COR-L47 (cell line): Measurements from ENCODE around the gene LBHD1.
"Not testable (repeated sequence)": the region's sequence is repeated elsewhere in the genome, so short reads cannot be mapped to it uniquely, and the experiment has no call there.

Experiments used
- DNase-seq: peaks from one replicate; lab custom pipeline; 2025; lab: John Stamatoyannopoulos, UW

LBHD1 gene

DNA sequence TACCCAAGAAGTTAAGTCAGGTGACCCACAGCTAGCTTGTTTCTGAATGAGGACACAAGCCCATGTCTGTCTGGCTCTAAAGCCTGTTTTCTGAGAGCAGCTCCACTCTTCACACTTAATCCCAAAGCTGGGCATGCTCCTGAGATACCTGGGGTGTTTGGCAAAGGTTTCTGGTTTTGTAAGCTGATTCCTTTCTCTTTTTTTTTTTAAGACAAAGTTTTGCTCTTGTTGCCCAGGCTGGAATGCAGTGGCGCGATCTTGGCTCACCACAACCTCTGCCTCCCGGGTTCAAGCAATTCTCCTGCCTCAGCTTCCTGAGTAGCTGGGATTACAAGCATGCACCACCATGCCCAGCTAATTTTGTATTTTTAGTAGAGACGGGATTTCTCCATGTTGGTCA, 21.6 kb upstream of the LBHD1 start:
- DNase-seq: not testable (repeated sequence)

DNA sequence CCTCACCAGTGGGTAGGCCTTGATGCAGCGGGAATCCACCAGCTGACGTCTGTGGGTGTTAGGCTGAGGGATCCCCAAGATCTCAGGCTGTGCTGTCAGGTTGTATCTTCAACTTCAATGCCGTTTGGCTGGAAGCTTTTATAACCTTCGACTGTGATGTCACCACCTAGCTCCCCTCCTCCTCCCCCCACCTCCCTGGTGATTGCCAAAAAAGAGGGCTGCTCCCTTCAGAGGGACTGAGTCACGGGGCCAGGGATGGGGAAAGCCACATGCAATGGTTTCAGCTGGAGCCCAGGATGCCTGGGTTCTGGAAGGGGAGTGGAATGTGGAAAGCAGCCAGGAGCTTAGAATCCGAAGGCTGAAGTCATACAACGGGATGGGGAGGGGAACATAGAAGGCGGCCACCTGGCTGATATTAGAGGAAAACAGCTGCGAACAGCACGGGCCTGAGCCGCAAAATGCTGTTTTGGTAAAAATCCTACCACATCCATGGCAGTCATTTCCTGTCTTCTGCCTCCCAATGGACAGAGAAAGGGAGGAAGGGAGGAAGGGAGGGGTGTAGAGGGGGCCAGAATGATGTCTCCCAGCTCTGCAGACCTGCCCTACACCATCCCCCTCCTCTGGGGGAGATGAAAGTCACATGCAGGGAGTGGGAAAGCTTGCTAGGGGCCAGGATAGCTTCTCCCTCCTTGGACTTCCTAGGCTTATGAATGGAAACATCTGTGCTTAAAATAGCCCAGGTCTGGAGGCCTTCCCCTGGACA, 17.5 kb upstream of the LBHD1 start, which contains the start of gene LRRN4CL:
Gene LRRN4CL, minus strand, starts transcription at position 110 of the 763 bp plus-strand sequence. CDS start 1,022 bp downstream, outside the sequence.
- no peak for DNase-seq

DNA sequence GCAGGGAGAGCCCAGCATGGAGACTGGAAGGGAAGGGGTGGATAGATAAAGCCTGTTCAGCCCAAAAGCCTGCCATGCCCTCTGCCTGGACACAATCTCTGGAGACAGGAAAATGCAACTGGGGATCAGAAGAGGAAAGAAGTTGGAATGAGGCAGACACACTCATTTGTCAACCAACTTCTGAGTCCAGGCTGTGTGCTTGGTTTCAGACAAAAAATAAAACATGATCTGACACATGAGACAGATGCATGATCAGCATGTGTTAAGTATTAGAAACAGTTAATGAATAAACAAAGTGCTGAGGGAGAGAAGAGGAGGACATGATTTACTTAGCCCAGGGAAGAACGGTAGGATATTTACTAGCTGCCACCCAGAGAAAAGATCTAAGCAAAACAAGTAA, 16.4 kb upstream of the LBHD1 start:
- DNase-seq: no peak

DNA sequence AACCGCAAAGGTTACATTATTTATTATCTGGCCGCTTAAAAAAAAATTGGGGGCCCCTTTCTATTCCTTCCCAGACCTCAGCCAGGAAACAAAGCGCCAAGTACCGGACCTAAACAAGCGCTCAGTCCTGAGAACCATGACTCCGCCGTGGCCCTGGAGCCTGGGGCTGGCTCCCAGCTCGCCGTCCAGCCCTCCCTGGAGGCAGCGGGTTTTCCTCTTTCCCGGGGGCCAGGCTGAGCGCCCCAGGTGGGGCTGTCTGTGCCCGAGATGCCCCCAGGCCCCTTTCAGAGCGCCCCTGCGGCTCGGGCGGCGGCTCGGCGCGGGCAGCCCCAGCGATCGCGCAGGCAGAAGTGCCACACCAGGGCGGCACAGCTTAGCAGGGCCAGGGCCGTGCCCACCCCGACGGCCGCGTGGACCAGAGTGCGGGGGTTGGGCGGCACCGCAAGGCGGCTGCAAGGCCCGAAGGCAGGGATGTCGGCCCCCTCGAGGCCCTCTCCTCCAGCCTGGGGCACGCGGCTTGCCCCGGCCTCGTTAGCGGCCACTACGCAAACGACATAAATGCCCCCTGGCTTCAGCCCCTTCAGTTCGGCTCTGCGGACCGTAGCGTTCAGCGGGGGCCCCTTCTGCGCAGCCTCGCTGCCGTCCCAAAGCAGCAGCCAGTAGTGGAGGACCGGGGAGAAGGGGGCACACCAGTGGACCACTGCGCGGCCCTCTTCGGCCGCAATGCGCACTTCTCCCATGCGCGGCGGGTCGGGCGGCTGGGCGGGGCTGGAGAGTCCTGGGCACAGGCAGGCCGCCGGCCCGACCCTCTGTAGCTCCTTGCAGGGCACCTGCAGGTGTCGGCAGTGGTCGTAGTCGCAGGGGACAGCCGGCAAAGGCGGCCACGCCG, 15.7 kb upstream of the LBHD1 start:
- no peak for DNase-seq

DNA sequence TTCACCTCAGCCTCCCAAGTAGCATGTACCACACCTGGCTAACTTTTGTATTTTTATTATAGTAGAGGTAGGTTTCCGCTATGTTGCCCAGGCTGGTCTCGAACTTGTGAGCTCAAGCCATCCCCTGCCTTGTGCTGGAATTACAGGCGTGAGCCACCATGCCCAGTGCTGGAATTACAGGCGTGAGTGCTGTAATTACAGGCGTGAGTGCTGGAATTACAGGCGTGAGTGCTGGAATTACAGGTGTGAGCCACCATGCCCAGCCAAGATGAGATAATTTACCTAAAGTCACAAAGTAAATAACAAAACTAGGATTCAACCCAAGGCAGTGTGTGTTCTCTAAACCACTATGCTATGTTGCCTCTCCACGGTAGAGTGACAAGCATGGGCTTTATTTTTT, 10.5 kb upstream of the LBHD1 start:
- no peak for DNase-seq

DNA sequence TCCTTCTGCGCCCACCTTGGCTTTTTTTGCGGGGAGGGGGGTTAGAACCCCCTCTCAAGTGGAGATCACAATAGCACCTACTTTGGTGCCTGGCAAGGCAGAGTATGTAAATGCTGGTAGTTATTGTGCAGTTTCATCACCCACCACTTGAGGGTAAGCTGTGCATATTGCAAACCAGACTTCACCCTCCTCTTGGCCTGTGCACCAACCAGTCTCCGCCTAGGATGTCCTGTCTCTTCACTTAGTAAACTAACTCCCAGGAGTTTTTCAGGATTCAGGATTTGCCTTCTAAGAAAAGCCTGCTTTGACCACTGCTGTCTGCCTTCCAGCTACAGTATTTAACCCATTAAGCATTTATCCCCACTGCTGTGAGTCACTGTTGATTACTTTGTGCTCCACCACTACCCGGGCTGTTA, 8.8 kb upstream of the LBHD1 start:
- peak; percentile 51 for DNase-seq

DNA sequence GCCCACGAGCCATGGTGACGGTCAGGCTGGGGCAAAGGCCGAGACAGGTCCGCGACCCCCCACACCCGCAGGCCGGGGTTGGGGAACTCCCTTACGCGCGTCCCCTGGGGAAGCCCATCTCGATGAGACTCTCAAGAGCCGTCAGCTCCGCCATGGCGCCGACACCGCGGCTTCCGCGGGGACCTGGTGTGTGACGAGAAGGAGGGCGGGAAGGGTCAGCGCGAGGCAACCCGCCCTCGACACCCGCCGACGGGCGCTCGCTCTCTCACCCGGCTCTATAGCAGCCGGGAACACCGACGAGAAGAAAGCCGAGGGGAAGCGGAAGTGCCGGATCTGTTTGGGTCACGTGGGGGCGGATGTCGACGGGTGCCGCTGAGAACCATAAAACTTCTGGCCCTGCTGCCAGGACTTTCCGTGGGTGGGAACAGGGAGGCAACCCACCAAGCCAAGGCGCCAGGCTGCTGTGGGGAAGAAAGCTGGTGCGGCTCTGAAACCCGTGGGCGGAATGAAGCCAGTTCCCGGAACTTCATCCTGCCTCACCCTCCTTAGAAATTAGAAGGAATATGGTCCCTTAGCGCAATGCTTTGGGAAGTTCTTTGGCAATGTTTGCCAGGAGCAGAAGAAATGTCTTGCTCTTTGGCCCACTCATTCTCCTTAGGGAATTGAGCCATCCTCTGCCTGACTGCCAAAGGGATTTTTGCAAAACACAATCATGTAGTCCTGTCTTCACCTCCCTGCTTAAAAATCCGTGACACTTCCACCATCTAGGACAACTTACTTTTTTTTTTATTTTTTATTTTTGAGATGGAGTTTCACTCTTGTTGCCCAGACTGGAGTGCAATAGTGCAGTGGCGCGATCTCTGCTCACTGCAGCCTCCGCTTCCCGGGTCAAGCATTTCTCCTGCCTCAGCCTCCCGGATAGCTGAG, 7.0 kb upstream of the LBHD1 start, which contains the start of gene UBXN1:
Gene UBXN1, minus strand, starts transcription at position 304 of the 927 bp plus-strand sequence. Its CDS starts 150 bp downstream, at position 154.
- DNase-seq: peak; percentile 79

DNA sequence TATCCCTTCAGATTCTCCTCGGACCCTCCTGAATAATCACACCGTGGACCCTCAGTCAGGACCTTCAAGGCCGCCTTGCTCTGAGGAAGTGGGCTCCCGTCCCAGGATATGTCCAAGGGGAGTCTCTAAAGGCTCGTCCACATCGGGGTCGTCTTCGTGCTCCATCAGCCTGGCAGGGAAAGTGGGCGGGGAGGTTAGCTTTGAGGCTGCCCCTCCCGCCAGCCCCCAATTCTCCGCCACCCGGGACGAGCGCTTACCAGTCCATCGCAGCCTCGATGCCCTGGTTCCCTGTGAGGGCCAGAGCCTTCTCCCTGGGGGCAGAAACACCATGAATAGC, 6.3 kb upstream of the LBHD1 start:
- DNase-seq: no peak

DNA sequence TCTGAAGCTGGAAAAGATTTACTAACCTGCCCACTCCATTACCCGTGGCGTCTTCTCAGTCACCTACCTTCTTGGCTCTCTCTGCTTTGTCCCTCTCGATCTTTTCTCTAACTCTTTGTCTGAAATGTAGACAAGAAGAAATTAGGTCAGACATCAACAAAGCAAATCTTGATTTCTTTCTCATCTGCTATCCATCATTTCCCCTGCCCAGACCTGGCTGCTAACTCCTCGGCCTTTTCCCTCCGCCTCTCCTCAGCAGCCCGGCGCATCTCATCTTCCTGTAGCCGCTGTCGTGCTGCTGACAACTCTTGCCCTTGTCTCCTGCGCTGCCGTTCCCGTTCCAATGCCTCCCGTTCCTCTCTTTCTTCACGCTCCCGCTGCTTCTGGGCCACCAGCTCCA, 5.6 kb upstream of the LBHD1 start:
- DNase-seq: no peak

DNA sequence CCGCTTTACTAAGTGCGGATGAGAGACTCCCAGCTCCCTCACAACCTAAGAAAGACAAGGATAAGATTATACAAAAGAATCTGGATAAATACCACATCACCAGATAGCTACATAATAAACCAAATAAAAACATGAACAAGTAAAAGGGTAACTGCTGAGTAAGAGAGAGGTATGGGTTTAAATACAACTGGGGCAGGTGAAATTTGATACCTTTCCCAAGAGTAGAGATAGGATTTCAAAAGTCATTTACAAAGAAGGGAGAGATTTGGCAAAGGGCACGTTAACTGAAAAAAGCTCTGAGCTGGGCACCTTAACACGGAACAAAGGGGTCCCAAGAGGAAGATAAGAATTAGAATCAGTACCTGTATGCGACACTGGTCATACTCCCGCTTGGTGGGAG, 5.1 kb upstream of the LBHD1 start:
- no peak for DNase-seq

DNA sequence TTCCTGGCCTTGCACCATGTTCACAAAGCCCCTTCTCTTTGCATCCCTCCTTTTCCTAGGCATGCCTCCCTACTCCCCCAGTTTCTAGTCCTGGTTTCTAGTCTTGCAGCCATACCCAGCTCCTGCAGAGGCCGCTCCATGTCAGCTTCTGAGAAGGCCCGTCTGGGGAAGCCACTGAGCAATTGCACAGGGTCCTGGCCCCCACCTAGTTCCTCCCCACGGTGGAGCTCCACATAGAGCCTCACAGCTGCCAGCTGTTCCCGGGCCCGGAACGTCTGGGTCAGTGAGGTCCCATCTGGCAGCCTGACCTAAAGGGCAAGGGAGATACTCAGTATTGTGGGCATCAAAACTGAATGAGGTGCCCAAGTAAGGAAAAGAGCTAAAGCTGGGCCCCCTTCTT, 4.6 kb upstream of the LBHD1 start:
- no peak for DNase-seq

DNA sequence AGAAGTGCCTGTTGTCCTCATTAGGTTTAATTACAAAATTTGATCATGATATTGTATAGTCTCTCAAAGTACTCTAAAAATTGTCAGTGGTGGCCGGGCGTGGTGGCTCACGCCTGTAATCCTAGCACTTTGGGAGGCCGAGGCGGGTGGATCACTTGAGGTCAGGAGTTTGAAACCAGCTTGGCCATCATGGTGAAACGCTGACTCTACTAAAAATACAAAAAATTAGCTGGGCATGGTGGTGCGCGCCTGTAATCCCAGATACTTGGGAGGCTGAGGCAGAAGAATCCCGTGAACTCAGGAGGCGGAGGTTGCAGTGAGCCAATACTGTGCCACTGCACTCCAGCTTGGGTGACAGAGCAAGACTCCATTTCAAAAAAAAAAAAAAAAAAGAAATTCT, 3.3 kb upstream of the LBHD1 start:
- not testable (repeated sequence) for DNase-seq

DNA sequence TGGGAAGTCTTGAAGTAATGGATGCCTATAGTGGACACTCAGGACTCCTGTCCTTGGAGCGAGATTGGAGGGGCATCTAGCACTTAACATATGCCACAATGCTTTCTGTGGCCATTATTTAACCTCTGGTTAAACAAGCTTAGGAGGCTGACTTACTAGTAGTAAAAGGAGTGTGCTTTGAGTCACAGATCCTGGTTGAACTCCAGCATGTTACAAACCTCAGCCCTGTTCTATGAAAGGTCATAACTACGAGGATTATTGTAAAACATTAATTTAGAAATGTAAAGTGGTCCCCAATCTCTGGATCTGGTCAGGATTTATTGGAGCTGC, 1.1 kb upstream of the LBHD1 start:
- DNase-seq: no peak

DNA sequence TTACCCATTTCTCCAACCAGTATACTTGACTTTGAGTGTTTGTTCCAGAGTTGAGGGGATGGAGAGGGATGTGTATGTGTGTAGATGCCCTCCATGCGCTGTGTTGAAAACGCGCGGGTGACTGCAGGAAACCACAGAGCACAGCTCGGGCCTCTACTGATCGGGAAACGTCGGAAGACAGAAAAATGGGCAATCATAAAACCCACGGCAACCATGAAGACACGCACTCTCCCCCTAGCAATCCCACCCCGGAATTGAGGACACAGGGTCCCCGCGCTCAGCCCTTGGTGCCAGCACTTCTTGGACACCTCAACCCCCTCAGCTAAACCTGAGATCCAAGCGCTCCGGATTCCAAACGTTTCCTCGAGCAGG, 845 bp downstream of the LBHD1 start:
- DNase-seq: no peak

DNA sequence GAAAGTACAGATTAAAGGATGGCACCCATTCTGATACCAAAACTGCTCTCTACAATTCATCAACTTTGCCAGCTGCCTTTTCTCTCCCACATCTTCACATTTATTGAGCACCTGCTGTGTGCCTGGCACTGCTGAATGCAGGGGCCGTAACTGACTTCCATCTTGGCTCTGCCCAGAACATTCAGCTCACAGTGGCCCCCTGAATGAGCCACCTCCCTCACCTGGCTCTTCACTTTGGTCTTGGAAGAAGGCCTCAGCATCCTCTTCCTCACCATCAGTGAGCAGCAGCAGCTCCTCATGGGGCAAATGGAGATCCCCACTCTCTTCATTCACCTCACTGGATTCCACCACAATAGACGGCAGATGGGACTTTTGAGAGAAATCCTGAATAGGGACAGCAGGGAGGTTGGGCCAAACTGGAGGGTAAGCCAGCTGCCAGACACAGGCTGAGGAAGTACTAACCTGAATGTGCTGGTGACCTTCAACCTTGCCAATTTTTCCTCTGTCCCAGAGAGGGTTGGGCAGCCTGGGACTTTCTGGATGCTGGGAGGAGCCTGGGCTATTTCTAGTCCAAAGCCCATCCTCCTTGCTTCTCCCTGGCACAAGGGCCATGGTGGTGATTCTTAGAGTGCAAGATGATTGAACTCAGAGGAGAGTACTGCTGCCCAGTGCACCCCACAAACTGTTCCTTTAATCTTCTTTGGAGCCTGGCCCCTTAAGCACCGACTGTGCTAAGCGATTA, 2.5 kb downstream of the LBHD1 start:
- DNase-seq: no peak

DNA sequence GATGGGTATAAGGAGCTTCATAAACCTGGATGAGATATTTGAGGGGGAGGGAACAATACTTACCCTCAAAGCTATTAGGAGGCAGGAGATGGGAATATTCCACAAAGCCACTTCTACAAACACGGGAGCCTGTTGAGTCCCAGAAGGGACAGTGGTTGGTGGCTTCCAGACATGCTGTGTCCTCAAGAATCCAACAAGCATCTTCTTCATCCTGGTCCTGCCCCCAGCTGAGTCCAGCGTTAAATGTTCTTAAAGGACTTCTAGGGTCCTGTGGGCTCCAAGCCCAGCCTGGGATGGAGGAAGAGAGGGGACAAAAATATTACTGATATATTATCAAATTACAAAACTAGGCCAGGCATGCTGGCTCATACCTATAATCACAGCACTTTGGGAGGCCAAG, 4.6 kb downstream of the LBHD1 start:
- no peak for DNase-seq

DNA sequence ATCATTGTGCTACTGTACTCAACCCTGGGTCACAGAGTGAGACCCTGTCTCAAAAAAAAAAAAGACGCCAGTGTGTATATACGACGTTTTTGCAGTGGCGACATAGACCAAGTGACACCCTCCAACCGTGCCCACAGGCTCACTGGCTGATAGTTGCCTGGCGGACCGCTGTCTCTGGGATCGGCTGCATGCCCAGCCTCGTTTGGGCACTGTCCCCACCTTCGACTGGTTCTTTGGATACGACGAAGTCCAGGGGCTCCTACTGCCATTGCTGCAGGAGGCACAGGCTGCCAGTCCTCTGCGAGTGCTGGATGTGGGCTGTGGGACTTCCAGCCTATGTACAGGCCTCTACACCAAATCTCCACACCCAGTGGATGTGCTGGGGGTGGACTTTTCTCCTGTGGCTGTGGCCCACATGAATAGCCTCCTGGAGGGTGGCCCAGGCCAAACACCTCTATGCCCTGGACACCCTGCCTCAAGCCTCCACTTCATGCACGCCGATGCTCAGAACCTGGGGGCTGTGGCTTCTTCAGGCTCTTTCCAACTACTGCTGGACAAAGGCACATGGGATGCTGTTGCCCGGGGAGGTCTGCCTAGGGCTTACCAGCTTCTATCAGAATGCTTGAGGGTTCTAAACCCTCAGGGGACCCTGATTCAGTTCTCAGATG, 5.7 kb downstream of the LBHD1 start:
- no peak for DNase-seq

DNA sequence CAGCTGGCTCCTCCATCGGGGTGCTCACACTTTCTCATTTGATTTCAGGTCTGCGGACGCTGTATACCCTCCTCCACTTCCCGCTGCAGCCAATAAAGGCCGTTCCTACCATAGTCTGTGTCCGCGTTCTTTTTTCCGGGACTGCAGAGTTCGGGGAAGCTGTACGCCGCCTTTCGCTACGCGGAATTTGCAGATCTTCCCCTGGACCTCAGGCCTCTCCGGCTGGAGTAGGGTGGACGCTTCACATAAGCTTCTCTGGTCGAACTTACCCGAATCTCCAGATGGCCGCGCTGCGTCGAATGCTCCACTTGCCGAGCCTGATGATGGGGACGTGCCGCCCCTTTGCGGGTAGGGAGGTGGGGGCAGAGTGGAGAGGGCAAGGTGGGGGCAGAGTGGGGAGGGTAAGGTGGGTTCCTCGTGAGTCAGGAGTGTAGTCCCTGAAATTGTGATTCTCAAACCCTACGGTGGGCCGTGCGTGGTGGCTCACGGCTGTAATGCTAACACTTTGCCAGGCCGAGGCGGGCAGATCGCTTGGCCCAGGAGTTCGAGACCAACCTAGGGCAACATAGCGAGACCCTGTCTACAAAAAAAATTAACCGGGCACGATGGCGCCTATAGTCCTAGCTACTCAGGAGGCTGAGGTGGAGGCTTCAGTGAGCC, 6.3 kb downstream of the LBHD1 start:
- DNase-seq: peak; percentile 25

DNA sequence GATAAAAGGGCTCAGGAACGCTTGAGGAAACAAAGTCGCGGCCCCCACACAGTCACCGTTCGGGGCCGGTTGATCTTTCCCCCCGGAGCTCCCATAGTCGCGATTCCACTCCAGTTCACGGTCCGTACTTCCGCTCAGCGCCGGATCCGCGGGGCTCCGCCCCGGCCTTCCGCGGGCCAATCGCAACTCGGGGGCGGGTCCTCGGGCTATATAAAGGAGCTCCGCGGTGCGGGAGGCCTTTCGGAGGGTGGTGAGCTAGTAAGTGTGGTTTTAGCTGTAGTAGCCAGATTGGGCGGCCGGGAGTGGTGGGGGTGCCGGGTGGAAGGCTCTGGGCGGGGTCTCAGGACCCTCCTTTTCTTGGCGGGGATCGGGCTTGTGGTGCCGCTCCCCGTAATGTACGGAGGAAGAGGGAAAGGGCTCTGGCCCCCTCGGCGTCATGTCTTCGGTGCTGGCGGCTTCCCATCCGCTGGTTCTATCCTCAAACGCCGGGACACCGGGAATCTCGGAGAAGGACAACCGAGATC, 6.9 kb downstream of the LBHD1 start, which contains the start of the genes C11orf98 and CSKMT:
Gene C11orf98, minus strand, starts transcription at position 136 of the 524 bp plus-strand sequence. Its CDS starts 41 bp downstream, at position 95.
Gene CSKMT, plus strand, starts transcription at position 238 of the 524 bp plus-strand sequence. CDS start 568 bp downstream, outside the sequence.
- peak; percentile 91 for DNase-seq
